Activated effector memory CD4-positive, alpha-beta T cell treated with anti-CD3 and anti-CD28 coated beads, Interleukin-2, amount 50 U/mL, for 16 hours (primary cell): Measurements from ENCODE around the gene CFAP20.
"Not testable (repeated sequence)": the region's sequence is repeated elsewhere in the genome, so short reads cannot be mapped to it uniquely, and the experiment has no call there.

Experiments
- DNase-seq: peaks from one replicate; pipeline ENCODE4 v3.0.0-alpha.2; 2020

Gene CFAP20

DNA sequence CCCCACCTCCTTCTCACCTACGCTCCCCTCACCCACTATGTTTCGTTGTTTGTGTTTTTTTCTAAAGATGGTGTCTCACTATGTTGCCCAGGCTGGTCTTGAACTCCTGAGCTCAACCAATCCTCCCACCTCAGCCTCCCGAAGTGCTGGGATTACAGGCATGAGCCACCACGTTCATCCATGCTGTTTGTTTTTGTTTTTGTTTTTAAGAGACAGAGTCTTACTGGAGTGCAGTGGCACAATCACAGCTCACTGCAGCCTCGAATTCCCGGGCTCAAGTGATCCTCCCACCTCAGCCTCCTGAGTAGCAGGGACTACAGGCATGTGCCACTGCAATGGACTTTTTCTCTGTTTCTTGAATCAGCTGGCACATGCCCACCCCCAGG, 33.6 kb downstream of the CFAP20 start:
- DNase-seq: not testable (repeated sequence)

DNA sequence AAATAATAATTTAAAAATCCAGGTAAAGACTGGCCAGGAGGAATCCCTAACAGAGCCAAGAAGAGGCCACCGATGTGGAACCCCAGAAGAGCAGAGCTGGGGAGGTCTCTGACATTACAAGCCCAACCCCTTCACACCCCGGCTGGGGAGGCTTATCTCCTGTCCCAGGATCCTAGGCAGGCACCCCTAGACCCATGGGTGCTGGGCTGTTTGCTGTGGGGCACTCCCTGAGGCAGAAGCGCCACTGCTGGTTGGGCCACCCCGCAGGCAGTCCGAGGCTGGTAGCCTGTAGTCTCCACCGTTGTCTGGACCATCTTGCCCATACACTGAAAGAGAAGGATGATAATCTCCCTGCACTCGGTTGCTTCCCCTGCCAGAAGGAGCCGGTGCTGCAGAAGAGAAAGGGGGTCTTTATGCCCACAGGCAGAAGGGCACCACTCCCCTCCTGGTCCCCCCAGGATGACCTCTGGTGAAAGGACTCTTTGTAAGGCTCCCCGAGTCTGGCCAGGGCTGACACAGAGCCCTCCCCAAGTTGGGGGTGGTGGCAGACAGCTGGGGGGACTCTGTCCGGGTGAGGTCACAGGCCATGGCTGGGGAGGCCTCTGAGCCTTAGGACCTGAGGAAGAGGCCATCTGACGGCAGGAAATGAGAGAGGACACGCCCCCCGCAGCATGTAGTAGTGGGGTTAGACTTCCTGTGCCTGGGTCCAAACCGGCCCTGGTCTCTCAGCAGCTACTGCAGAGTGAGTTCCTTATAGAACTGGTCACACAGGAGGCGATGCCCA, 34.2 kb downstream of the CFAP20 start:
- no peak for DNase-seq

DNA sequence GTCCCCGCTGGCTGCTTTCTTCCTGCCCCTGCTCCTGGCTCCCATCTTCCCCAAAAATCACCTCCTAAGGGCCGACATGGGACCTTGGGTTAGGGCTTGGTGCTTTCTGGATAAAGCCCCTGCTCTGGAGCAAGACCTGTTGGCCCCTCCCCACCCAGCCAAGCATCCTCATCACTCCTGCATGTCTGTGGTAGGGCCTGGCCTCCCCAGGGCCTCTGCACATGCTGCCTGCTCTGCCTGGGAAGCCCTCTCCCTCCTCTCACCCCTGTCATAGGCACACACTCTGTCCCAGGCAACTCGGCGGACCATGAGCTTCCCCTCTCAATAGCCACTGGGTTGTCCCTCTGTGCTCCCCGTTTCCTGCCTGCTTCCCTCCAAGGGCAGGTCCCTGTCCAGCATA, 35.2 kb downstream of the CFAP20 start:
- DNase-seq: no peak

DNA sequence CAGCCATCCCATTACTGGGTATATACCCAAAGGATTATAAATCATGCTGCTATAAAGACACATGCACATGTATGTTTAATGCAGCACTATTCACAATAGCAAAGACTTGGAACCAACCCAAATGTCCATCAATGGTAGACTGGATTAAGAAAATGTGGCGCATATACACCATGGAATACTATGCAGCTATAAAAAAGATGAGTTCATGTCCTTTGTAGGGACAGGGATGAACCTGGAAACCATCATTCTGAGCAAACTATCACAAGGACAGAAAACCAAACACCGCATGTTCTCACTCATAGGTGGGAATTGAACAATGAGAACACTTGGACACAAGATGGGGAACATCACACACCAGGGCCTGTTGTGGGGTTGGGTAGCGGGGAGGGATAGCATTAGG, 38.8 kb downstream of the CFAP20 start:
- not testable (repeated sequence) for DNase-seq

DNA sequence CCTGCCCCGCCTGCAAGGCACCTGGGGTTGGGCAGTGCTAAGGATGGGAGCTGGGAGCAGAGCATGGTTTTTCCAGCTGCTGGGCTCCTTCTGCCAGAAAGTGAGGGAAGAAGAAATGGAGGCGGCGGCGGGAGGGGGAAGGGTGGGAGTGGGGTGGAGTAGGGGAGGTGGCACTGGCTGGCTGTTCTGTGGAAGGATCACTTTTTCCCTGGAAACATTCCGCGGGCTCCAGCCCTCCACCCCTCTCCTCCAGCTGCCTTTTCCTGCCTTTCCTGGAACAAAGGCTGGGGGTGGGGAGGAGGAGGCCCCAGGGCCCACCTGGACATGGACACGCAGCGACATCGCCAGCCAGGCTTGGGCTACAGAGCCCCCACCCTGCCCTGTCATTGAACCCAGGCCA, 41.1 kb downstream of the CFAP20 start:
- DNase-seq: no peak

DNA sequence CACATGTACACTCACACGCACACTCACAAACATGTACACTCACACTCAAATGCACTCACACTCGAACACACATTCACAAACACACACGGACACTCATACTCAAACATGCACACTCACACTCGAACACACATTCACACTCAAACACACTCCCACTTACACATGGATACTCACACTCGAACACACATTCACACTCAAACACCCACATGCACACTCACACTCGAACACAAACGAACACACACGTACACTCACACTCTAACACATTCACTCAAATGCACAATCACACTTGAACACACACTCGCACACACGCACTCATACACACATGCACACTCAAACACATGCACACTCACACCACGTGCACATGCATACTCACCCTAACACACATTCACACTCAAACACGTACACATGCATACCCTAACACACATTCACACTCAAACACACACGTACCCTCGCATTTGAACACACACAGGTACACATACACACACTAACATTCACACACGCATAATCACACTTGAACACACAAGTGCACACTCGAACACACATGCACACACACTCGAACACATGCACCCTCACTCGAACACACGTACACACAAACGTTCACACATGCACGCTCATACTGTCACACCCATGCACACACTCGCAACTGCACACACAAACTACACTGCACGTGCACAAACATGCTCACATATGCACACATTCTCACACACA, 41.8 kb downstream of the CFAP20 start:
- DNase-seq: no peak

DNA sequence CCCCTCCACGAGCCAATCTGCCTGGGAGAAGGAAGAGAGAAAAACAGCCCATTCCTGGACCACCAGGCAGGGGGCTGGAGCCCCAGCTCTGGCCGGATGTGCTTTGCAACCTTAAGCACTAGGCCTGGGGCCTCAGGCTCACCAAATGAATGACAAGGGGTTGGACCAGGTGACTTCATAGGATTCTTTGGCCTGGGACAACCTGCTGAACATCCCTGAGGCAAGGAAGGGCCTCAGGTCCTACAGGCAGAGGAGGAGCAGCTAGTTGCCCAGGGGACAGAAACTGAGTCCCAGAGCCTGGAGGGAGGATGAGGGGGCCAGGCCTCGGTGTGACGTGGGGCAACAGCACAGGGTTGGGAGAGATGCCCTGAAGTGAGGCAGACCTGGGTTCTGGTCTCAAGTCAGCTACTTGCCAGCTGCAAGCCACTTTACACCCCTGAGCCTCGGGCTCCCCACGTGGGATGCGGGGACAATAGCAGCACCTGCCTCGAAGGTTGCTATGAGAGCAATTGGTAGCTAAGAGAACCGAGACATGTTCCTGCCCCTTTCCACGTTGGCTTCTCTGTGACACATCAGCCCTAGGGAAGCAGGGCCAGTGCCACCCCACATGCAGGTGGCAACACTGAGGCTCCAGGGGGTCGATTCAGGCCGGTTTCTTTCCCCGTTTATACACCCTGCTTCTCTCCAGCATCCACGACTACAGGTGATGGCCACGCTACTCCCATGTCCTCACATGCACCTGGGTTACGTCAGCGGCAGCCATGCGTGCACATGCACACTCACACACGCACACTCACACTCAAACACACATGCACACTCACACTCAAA, 42.6 kb downstream of the CFAP20 start:
- no peak for DNase-seq

DNA sequence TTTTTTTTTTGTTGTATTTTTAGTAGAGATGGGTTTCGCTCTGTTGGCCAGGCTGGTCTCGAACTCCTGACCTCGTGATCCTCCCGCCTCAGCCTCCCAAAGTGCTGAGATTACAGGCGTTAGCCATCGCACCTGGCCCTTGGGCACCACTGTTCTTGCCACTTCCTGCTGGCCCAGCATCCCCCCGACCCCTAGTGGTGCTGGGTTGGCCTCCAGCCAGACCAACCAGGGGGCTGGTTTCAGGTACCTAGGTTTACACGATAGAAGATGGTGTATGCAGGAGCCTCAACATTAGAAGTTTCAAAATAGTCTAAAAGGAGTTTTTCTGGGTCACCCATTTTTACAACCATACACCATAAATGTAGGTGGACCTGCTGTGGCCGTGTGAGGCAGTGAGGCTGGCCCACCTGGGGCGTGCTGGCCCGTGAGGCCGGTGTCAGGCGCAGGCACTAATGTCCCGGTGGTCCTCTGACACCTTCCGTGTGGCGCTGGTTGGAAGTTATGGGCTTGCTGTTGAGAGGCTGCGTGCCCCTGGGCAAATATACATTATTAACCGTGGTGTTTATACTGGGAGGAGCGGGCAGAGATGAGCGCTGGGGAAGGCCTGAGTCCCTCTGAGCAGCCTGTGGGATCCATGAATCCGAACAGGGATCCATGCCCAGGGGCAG, 43.5 kb downstream of the CFAP20 start:
- no peak for DNase-seq

DNA sequence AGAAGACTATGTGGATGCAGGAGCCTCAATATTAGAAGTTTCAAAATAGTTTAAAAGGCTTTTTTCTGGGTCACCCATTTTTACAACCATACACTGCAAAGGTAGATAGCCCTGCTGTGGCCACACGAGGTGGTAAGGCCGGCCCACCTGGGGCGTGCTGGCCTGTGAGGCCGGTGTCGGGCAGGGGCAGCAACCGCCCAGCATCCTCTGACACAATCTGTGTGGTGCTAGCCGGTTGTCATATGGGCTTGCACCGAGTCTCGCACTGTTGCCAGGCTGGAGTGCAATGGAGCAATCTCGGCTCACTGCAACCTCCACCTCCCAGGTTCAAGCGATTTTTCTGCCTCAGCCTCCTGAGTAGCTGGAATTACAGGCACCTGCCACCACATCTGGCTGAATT, 44.0 kb downstream of the CFAP20 start:
- DNase-seq: no peak

DNA sequence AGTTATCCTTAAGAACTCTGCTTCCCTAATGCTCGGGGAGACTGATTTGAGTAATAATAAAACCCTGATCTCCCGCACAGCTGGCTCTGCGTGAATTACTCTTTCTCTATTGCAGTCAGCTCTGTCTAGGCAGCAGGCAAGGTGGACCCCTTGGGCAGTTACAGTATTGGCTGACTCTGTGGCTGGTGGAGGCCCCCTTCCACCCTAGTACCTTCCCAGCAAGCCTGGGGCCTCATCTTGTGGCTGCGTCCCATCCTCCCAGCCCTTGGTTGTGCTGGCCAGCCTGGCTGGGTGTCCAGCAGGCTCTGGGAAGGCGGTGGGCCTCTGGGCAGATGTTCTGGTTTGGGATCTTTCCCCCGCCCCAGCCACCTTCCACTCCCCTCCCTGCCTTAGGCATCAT, 44.5 kb downstream of the CFAP20 start:
- DNase-seq: no peak

DNA sequence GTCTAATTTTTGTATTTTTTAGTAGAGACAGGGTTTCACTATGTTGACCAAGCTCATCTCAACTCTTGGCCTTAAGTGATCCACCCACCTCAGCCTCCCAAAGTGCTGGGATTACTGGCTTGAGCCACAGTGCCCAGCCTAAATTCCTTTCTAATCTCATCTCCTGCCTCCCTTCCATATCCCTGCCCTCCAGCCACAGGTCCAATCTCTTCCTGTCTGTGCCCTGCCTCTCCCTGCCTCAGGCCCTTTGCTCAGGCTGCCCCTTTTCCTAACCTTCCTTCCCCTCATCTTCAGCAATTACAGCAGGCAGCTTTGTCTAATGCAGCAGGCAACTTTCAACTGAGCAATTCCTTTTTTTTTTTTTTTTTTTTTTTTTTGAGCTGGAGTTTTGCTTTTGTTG, 46.8 kb downstream of the CFAP20 start:
- no peak for DNase-seq

DNA sequence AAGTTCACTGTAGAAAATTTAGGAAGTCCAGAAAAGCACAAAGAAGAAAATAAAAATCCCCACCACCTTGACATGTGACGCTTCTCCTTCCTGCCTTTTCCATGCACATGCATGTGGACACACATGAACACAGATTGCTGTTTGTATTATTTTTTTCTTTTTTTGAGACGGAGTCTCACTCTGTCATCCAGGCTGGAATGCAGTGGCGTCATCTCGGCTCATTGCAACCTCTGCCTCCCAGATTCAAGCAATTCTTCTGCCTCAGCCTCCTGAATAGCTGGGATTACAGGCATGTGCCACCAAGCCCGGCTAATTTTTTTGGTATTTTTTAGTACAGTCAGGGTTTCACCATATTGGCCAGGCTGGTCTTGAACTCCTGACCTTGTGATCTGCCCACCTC, 48.5 kb downstream of the CFAP20 start:
- DNase-seq: not testable (repeated sequence)

DNA sequence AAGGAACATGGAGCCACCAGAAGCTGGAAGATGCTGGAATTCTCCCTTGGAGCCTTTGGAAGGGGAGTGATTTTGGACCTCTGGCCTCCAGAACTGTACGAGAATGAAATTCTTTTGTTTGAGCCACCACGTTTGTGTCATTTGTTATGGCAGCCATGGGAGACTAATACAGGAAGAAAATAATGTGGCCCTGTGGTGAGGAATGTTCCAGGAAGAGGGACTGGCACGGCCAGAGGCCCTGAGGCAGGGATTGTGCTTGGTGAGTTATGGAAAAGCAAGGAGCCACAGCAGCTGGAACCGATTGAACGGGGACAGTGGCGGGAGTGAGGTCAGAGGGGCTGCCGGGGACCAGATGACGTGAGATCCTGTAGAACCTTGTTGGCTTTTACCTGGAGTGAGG, 51.4 kb downstream of the CFAP20 start:
- no peak for DNase-seq

DNA sequence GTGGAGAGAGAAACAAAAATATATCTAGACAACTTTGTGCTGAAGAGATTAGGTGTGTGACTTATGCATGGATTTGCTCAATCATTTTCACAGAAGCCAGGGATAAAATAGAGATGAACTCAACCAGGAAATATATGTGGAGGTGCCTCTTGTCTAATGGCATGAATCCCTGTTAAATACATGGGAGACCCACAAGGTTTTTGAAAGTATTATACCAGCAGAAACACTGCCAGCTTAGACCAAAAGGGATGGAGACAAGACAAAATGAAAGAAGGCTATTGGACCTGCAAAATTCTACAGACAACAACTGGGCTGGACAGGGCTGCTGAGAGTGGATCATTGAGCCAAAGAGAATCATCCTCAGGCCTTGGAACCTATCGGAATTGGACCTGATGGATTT, 52.7 kb downstream of the CFAP20 start:
- DNase-seq: no peak

DNA sequence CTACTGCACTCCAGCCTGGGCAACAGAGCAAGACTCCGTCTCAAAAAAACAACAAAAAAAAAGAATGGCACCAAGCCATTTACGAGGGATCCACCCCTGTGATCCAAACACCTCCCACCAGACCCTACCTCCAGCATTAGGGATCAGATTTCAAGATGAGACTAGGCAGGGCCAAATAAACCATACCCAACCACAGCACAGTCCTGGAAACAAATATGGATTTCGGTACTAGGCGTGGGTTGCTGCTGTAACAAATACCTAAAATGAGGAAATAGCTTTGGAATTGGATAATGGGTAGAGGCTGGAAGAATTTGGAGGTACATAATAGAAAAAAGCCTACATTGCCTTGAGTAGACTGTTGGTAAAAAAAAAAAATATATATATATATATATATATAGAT, 54.5 kb downstream of the CFAP20 start:
- DNase-seq: no peak

DNA sequence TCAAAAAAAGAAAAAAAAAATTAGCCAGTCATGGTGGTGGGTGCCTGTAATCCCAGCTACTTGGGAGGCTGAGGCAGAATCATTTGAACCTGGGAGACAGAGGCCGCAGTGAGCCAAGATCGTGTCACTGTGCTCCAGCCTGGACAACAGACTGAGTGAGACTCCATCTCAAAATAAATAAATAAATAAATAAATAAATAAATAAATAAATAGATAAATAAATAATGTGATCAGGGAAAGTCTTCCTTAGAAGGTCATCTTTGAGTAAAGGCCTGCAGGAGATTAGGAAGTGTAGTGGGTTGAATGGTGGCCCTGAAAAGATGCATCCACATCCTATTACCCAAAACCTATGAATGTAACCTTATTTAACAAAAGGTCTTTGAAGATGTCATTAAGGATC, 56.1 kb downstream of the CFAP20 start:
- DNase-seq: not testable (repeated sequence)

DNA sequence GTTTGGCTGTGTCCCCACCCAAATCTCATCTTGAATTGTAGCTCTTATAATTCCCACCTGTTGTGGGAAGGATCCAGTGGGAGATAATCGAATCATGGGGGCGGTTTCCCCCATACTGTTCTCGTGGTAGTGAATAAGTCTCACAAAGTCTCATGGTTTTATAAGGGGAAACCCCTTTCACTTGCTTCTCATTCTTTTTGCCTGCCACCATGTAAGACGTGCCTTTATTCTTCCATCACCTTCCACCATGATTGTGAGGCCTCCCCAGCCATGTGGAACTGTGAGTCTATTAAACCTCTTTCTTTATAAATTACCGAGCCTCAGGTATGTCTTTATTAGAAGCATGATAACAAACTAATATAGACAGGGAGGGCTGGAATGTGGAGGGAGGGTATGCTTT, 57.0 kb downstream of the CFAP20 start:
- not testable (repeated sequence) for DNase-seq

DNA sequence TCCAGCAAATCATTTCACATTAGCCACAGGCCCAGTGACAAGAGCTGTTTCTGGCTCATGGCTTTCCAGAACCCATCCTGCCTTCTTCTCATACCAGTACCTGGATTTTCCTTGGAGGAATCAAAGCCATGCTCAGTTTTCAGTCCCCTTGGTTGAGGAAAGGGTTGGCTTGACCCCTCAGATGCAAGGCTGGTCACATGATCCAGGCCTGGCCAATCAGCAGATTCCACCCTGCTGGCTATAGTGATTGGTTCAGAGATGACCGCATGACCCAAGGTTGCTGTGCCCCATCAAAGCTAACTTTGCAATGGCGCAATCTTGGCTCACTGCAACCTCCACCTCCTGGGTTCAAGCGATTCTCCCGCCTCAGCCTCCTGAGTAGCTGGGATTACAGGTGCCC, 58.6 kb downstream of the CFAP20 start:
- DNase-seq: no peak
